ENCODE results near the gene PTPRG. TPM values are rescaled to one million over a fixed set of nuclear protein-coding genes. Genes with fewer than 3 reads are reported as not detected.

PTPRG gene
- total RNA-seq, 2 experiments from 2014 or later = 0.10 TPM; not detected in 1

DNA sequence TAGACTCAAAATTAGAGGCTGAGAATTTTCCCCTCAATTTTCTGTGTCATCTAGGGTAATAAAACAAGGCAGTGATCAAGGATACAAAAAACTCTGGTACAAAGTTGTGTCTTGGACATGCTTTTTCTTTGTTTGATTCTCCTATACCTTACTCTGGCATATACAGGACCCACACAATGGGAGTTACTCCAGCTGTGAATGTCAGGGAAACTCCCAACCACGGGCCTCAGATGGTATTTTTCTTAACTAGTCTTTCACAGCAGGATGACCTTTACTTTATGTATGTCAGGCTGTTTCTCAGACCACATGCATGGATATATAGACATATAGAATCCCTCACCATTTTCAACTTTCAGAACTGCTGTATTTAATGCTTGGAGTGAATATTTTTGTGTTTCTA lies 770.6 kb downstream of the PTPRG start:
- Mint-ChIP-seq H3K9me3 (no peaks in the 10 kb centered on the region), H3K36me3 (no peaks in the 10 kb centered on the region), H3K27ac (no peak overlapping the region), H3K4me1 (ENCODE audit: low read depth) (no peaks in the 10 kb centered on the region), H3K4me3 (no peak overlapping the region), H3K27me3 (no peaks in the 10 kb centered on the region)
- POLR2A ChIA-PET = no interaction called here
- CTCF ChIA-PET = interaction anchor here (0.7 to 1.3 kb wide), 4 partner anchors 9 to 226 kb away, joined by 3 to 4 read pairs (median 3); no protein-coding TSS in a partner anchor
- no peak for DNase-seq
- intact Hi-C loops (cut with micrococcal nuclease) = loop anchor here (2.0 kb wide), 1 partner anchor 227 kb away; no protein-coding TSS in a partner anchor

DNA sequence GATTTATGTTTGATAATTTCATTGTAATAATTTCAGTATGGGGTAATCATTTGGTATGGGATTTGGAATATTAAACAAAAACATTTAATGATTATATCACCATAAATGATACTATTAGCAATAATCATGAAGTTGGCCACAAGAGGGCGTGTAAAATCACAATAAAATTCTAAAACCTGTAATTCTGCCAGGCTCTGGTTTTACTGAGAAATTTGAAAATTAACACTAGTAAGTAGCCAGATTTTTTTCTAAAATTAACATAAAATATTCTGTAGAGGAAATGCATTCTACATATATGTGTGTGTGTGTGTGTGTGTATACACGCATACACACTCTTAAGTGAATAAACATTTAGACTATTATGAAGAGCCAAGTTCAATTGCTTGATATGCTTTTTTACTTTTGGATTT lies 771.5 kb downstream of the PTPRG start:
- CTCF ChIA-PET = interaction anchor here (0.5 to 1.3 kb wide), 4 partner anchors 128 to 225 kb away, joined by 3 to 4 read pairs (median 3); no protein-coding TSS in a partner anchor

DNA sequence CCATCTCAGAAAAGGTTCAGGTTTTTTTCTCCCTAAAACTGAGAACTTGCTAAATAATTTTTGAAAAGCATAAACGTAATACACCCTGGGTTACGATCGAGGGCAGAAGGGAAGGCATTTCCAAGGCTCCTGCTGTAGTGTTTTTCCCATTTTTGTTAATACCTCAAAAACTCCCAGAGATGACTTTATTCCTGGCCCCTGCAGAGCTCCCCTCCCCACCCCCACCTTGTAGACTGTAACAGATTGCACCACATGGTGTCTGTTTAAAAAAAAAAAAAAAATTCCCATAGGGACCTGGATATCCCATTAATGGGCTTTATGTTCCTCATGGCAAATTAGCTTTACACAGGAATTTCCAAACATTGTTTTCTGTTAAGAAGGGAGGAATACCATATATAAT lies 773.8 kb downstream of the PTPRG start:
- H3K4me1 Mint-ChIP-seq (ENCODE audit: low read depth) = no peaks in the 10 kb centered on the region

More for the DNA sequence above, 771.5 kb downstream of the PTPRG start:
- intact Hi-C loops (cut with micrococcal nuclease) = loop anchor here (2.0 kb wide), 1 partner anchor 226 kb away; no protein-coding TSS in a partner anchor
- Mint-ChIP-seq H3K9me3 (no peaks in the 10 kb centered on the region), H3K4me1 (ENCODE audit: low read depth) (no peaks in the 10 kb centered on the region), H3K4me3 (no peak overlapping the region), H3K27ac (no peak overlapping the region), H3K36me3 (no peaks in the 10 kb centered on the region), H3K27me3 (no peaks in the 10 kb centered on the region)
- POLR2A ChIA-PET = no interaction called here
- no peak for DNase-seq

DNA sequence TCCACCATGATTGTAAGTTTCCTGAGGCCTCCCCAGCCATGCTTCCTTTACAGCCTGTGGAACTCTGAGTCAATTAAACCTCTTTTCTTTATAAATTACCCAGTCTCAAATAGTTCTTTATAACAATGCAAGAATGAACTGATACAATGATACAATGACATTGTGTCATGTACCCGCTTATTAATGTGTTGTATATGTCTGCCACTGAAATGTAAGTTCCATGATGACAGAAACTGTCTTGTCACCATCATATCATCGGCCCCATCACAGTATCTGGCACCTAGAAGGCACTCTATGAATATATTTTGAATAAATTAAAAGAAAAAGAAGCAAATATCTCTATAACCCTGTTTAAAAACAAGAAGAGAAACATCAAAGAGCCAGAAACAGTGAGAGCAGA lies 782.4 kb downstream of the PTPRG start:
- Mint-ChIP-seq H3K4me1 (ENCODE audit: low read depth) (no peaks in the 10 kb centered on the region), H3K27me3 (peaks cover 9% of the 10 kb centered on the region), H3K4me3 (no peak overlapping the region), H3K27ac (no peak overlapping the region), H3K9me3 (no peaks in the 10 kb centered on the region), H3K36me3 (no peaks in the 10 kb centered on the region)
- CTCF ChIA-PET = no interaction called here
- POLR2A ChIA-PET = no interaction called here
- DNase-seq = no peak
- intact Hi-C loops (cut with micrococcal nuclease) = no loop called here

More for the DNA sequence above, 773.8 kb downstream of the PTPRG start:
- ChIA-PET POLR2A (no interaction called here), CTCF (no interaction called here)
- Mint-ChIP-seq H3K4me3 (no peak overlapping the region), H3K27ac (no peak overlapping the region), H3K9me3 (no peaks in the 10 kb centered on the region), H3K27me3 (no peaks in the 10 kb centered on the region), H3K36me3 (no peaks in the 10 kb centered on the region)
- no peak for DNase-seq
- intact Hi-C loops (cut with micrococcal nuclease) = no loop called here

All from activated CD4-positive, alpha-beta memory T cell treated with anti-CD3 and anti-CD28 coated beads for 36 hours (primary cell).